Ascending aorta (tissue), 2 donors: ENCODE measurements around the gene PRG2. TPM values are rescaled to one million over a fixed set of nuclear protein-coding genes. Genes with fewer than 3 reads are reported as not detected.

ENCODE experiments used
- DNase-seq, 2 donors: peaks; one replicate each; pipeline ENCODE4 v3.0.0-alpha.2; 2019; ENCODE audit warnings: low spot score in 2 of 2
- H3K27ac ChIP-seq, 2 donors: fragments of 200-600 bp; sonication (generic); one replicate each; pipeline ENCODE4 v1.5.1; 2016 to 2017; ENCODE audit warnings: mild to moderate bottlenecking in 1 of 2
- H3K27me3 ChIP-seq: fragments of 200-600 bp; sonication (generic); one replicate; pipeline ENCODE4 v1.5.1; 2017
- H3K36me3 ChIP-seq, 2 donors: fragments of 200-600 bp; sonication (generic); one replicate each; pipeline ENCODE4 v1.5.1; 2016
- H3K4me1 ChIP-seq, 2 donors: fragments of 200-600 bp; sonication (generic); one replicate each; pipeline ENCODE4 v1.5.1; 2016 to 2017; ENCODE audit warnings: mild to moderate bottlenecking in 1 of 2
- H3K4me3 ChIP-seq, 2 donors: fragments of 200-600 bp; sonication (generic); one replicate each; pipeline ENCODE4 v1.5.1; 2016 to 2017; ENCODE audit warnings: mild to moderate bottlenecking in 1 of 2
- H3K9me3 ChIP-seq, 2 donors: fragments of 200-600 bp; sonication (generic); one replicate each; pipeline ENCODE4 v1.5.1; 2016
- intact Hi-C: fragments of 100-400 bp; cut with DNase I; formaldehyde crosslinking; loops from one replicate; pipeline ENCODE4 v1.15.1; 2023
- total RNA-seq: library from RNA; depleted of rRNA; stranded (reverse); fragments of >200 nt; gene quantifications from one replicate; pipeline ENCODE4 v1.1.0, GENCODE V29; 2016
- TF ChIP-seq, protein P1 (sequence below), 3 experiments: fragments of 200-600 bp in 2 of 3; fragments of 450-650 bp in 1 of 3; sonication (generic) in 2 of 3; IDR thresholded peaks; one replicate each; pipeline ENCODE4 v1.5.1; 2016 to 2019; ENCODE audit warnings: antibody characterized with exemption in 3 of 3, mild to moderate bottlenecking in 1 of 3, moderate library complexity in 1 of 3

The PRG2 gene
- total RNA-seq, 1 donor from 2014 or later: not detected

GRCh38 chr11:57391111-57391510 lies 661 bp upstream of the PRG2 start:
- TF ChIP-seq, protein P1, sequence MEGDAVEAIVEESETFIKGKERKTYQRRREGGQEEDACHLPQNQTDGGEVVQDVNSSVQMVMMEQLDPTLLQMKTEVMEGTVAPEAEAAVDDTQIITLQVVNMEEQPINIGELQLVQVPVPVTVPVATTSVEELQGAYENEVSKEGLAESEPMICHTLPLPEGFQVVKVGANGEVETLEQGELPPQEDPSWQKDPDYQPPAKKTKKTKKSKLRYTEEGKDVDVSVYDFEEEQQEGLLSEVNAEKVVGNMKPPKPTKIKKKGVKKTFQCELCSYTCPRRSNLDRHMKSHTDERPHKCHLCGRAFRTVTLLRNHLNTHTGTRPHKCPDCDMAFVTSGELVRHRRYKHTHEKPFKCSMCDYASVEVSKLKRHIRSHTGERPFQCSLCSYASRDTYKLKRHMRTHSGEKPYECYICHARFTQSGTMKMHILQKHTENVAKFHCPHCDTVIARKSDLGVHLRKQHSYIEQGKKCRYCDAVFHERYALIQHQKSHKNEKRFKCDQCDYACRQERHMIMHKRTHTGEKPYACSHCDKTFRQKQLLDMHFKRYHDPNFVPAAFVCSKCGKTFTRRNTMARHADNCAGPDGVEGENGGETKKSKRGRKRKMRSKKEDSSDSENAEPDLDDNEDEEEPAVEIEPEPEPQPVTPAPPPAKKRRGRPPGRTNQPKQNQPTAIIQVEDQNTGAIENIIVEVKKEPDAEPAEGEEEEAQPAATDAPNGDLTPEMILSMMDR (IDR thresholded peaks at IDR 0.05): no peak
- intact Hi-C loops: no loop called here
- no peaks in the 10 kb centered on the region for H3K4me1 ChIP-seq
- H3K27ac ChIP-seq: no peak overlapping the region
- no peak overlapping the region for H3K4me3 ChIP-seq
- no peak for DNase-seq
- H3K27me3 ChIP-seq: no peaks in the 10 kb centered on the region
- no peaks in the 10 kb centered on the region for H3K9me3 ChIP-seq
- H3K36me3 ChIP-seq: no peaks in the 10 kb centered on the region

DNA sequence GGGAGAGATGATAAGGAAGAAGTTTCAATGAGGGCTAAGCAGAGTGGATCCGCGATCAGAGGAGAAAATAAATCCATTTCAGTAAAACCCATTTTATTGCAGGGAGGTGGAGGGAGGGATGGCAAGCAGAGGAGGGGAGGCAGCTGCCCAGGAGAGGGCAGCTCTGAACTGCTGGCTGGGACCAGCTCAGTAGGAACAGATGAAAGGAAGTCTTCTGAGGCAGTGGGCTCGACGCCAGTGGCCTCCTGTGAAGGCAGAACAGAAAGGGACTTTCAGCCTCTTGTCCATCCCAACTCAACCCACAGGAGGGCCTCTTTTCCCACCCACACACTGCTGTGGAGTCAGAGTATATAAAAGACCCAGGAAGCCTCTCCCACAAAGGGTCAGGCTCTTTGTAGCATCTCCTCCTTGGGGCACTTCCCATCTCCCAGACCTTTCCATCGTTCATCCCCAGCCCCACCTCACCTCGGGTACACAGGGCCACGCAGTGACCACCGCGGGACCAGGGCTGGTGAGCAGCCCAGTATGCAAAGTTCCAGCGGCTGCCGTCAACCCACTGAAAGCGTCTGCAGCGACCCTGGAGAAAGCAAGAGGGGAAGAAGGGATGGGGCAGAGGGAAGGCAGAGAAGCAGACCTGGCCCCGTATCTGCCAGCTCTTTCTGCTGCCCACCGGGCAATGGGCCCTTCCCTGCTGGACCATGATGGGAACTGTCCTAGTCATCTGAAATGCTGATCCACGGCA lies 3.0 kb downstream of the PRG2 start:
- Histone ChIP-seq H3K27me3 (no peaks in the 10 kb centered on the region), H3K36me3 (no peaks in the 10 kb centered on the region), H3K4me1 (no peaks in the 10 kb centered on the region), H3K27ac (no peak overlapping the region), H3K9me3 (no peaks in the 10 kb centered on the region), H3K4me3 (no peak overlapping the region)
- TF ChIP-seq, protein P1 (IDR thresholded peaks at IDR 0.05): no peak
- no peak for DNase-seq
- intact Hi-C loops: no loop called here

GRCh38 chr11:57386178-57386940 lies 4.1 kb downstream of the PRG2 start:
- intact Hi-C loops: no loop called here
- no peaks in the 10 kb centered on the region for H3K4me1 ChIP-seq

DNA sequence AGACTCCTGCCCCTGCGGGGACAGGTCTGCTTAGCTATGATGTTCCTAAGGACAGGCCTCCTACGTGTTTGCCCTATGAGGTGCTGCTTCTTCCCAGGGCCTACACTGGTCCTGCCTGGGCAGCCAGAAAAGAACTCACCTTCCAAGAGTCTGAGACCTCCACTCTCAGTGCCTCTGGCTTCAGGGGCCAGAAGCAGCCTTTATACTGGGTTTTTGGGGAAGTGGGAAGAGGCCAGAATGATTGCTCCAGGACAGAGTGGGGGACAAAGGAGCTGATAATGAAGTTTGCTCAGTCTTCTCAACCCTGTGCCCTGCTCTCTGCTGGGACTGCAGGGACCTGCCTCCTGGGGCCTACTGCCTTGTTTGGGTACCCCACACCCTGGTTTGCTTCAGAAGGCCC lies 9.5 kb downstream of the PRG2 start, which contains the start of gene PRG3:
Gene PRG3, minus strand, starts transcription at position 176 of the 400 bp plus-strand sequence. CDS start 442 bp downstream, outside the sequence.
- no peak within 1 kb of the TSS for H3K4me3 ChIP-seq
- H3K9me3 ChIP-seq: no peaks in the 10 kb centered on the region
- DNase-seq: no peak
- intact Hi-C loops: no loop called here
- H3K27me3 ChIP-seq: no peaks in the 10 kb centered on the region
- TF ChIP-seq, protein P1 (IDR thresholded peaks at IDR 0.05): no peak
- no peaks in the 10 kb centered on the region for H3K4me1 ChIP-seq
- no peak within 1 kb of the TSS for H3K27ac ChIP-seq
- H3K36me3 ChIP-seq: no peaks in the 10 kb centered on the region

More at GRCh38 chr11:57386178-57386940, 4.1 kb downstream of the PRG2 start:
- Histone ChIP-seq H3K36me3 (no peaks in the 10 kb centered on the region), H3K4me3 (no peak overlapping the region), H3K27me3 (no peaks in the 10 kb centered on the region), H3K9me3 (no peaks in the 10 kb centered on the region), H3K27ac (no peak overlapping the region)
- DNase-seq: no peak
- TF ChIP-seq, protein P1 (IDR thresholded peaks at IDR 0.05): no peak

DNA sequence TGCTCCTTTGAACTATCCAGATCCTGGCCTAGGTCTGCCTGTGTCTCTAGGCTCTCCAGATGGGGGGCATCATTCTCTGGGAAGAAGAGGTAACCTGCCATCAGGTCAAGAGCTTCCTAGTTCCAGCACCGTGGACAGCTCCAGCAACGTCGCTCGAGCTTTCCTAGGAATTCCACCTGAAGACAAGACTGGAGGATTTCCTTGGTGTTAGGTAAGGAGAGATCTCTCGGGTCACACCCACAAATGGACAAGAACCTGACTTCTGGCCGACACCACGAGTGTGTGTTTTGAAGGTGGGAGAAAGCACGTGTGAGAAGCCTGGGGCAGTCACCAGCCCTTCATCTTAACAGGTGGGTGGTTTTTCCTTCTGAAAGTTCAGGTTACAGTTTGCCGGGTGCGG lies 10.7 kb downstream of the PRG2 start:
- Histone ChIP-seq H3K27ac (no peak overlapping the region), H3K27me3 (no peaks in the 10 kb centered on the region), H3K4me3 (no peak overlapping the region), H3K9me3 (no peaks in the 10 kb centered on the region), H3K4me1 (no peaks in the 10 kb centered on the region), H3K36me3 (no peaks in the 10 kb centered on the region)
- intact Hi-C loops: no loop called here
- TF ChIP-seq, protein P1 (IDR thresholded peaks at IDR 0.05): no peak
- DNase-seq: no peak
